ENCODE measurements around the gene DUSP8. TPM values are rescaled to one million over a fixed set of nuclear protein-coding genes. Genes with fewer than 3 reads are reported as not detected.

Gene DUSP8
- total RNA-seq, 4 donors from 2014 or later, result 1.9 to 4.8 (median 3.0) TPM

- TF ChIP-seq EP300 (IDR thresholded peaks at IDR 0.05) (no peak), CTCF (IDR thresholded peaks at IDR 0.05) (no peak), POLR2AphosphoS5 (IDR thresholded peaks at IDR 0.05) (no peak)
- Histone ChIP-seq H3K4me3 (no peak overlapping the region), H3K4me1 (peaks cover 71% of the 10 kb centered on the region), H3K27ac (no peak overlapping the region), H3K36me3 (no peaks in the 10 kb centered on the region), H3K9me3 (no peaks in the 10 kb centered on the region), H3K27me3 (no peaks in the 10 kb centered on the region)
- DNase-seq (ENCODE audit: low spot score in 2 of 2), result no peak
- WGBS, result 96% methylated on average over 11 of the region's 17 CpGs
Observed at GRCh38 chr11:1529286-1529685, 42.8 kb downstream of the DUSP8 start.

- H3K9me3 ChIP-seq, result no peaks in the 10 kb centered on the region
- no peaks in the 10 kb centered on the region for H3K27me3 ChIP-seq
- peaks cover 71% of the 10 kb centered on the region for H3K4me1 ChIP-seq
- TF ChIP-seq POLR2A (IDR thresholded peaks at IDR 0.05), result no peak
- no peak for TF ChIP-seq POLR2AphosphoS5 (IDR thresholded peaks at IDR 0.05)
- no peak for TF ChIP-seq EP300 (IDR thresholded peaks at IDR 0.05)
- TF ChIP-seq CTCF (IDR thresholded peaks at IDR 0.05), result no peak
- H3K4me3 ChIP-seq, result no peak overlapping the region
- no peak overlapping the region for H3K27ac ChIP-seq
- WGBS, result 85% methylated on average over 9 of the region's 10 CpGs
- no peaks in the 10 kb centered on the region for H3K36me3 ChIP-seq
- no peak for DNase-seq (ENCODE audit: low spot score in 2 of 2)
Observed at GRCh38 chr11:1528710-1529109, 43.4 kb downstream of the DUSP8 start.

GRCh38 chr11:1526785-1527184 is 45.3 kb downstream of the DUSP8 start:
- DNase-seq (ENCODE audit: low spot score in 2 of 2), result no peak
- Histone ChIP-seq H3K9me3 (no peaks in the 10 kb centered on the region), H3K36me3 (no peaks in the 10 kb centered on the region), H3K4me1 (peaks cover 69% of the 10 kb centered on the region), H3K27ac (no peak overlapping the region), H3K4me3 (no peak overlapping the region), H3K27me3 (no peaks in the 10 kb centered on the region)
- 74% methylated on average over 10 of the region's 15 CpGs for WGBS
- TF ChIP-seq POLR2A (IDR thresholded peaks at IDR 0.05) (no peak), POLR2AphosphoS5 (IDR thresholded peaks at IDR 0.05) (no peak)

GRCh38 chr11:1523779-1524178 is 48.3 kb downstream of the DUSP8 start:
- DNase-seq (ENCODE audit: low spot score in 2 of 2), result no peak
- no peaks in the 10 kb centered on the region for H3K36me3 ChIP-seq
- WGBS, result 78% methylated on average over 4 of the region's 4 CpGs
- no peaks in the 10 kb centered on the region for H3K27me3 ChIP-seq
- H3K9me3 ChIP-seq, result no peaks in the 10 kb centered on the region
- H3K27ac ChIP-seq, result peak overlapping the region; percentile 16
- no peak overlapping the region for H3K4me3 ChIP-seq
- H3K4me1 ChIP-seq, result peaks cover 59% of the 10 kb centered on the region
- TF ChIP-seq POLR2A (IDR thresholded peaks at IDR 0.05) (no peak), CTCF (IDR thresholded peaks at IDR 0.05) (no peak), POLR2AphosphoS5 (IDR thresholded peaks at IDR 0.05) (no peak), EP300 (IDR thresholded peaks at IDR 0.05) (no peak)

- 40% methylated on average over 6 of the region's 6 CpGs for WGBS
- no peak for DNase-seq (ENCODE audit: low spot score in 2 of 2)
- TF ChIP-seq POLR2A (IDR thresholded peaks at IDR 0.05), result no peak
- no peak for TF ChIP-seq CTCF (IDR thresholded peaks at IDR 0.05)
- no peak for TF ChIP-seq EP300 (IDR thresholded peaks at IDR 0.05)
- no peak for TF ChIP-seq POLR2AphosphoS5 (IDR thresholded peaks at IDR 0.05)
- no peak overlapping the region for H3K27ac ChIP-seq
- peaks cover 52% of the 10 kb centered on the region for H3K4me1 ChIP-seq
- no peaks in the 10 kb centered on the region for H3K9me3 ChIP-seq
- no peaks in the 10 kb centered on the region for H3K36me3 ChIP-seq
- no peak overlapping the region for H3K4me3 ChIP-seq
- H3K27me3 ChIP-seq, result no peaks in the 10 kb centered on the region
Observed at GRCh38 chr11:1523077-1523476, 49.0 kb downstream of the DUSP8 start.

- peaks cover 52% of the 10 kb centered on the region for H3K4me1 ChIP-seq
Observed at GRCh38 chr11:1522081-1522424, 50.0 kb downstream of the DUSP8 start.

More at GRCh38 chr11:1522081-1522424, 50.0 kb downstream of the DUSP8 start:
- no peak for TF ChIP-seq POLR2A (IDR thresholded peaks at IDR 0.05)
- TF ChIP-seq POLR2AphosphoS5 (IDR thresholded peaks at IDR 0.05), result no peak
- no peak for TF ChIP-seq EP300 (IDR thresholded peaks at IDR 0.05)
- TF ChIP-seq CTCF (IDR thresholded peaks at IDR 0.05), result no peak
- H3K4me3 ChIP-seq, result no peak overlapping the region
- H3K27ac ChIP-seq, result no peak overlapping the region
- no peak for DNase-seq (ENCODE audit: low spot score in 2 of 2)
- WGBS, result 59% methylated on average over 8 of the region's 8 CpGs
- no peaks in the 10 kb centered on the region for H3K36me3 ChIP-seq
- no peaks in the 10 kb centered on the region for H3K27me3 ChIP-seq
- H3K9me3 ChIP-seq, result no peaks in the 10 kb centered on the region

Measured in suprapubic skin (tissue), 4 donors.